Stimulated activated CD8-positive, alpha-beta memory T cell treated with anti-CD3 and anti-CD28 coated beads, Interleukin-4, amount 100 ng/mL, for 48 hours (primary cell): ENCODE measurements around the gene PRF1.
"Not testable (repeated sequence)": the region's sequence is repeated elsewhere in the genome, so short reads cannot be mapped to it uniquely, and the experiment has no call there.

Experiments used
- DNase-seq: peaks from one replicate; pipeline ENCODE4 v3.0.0-alpha.2; 2020

PRF1 gene

GRCh38 chr10:70617798-70618568, 15.4 kb upstream of the PRF1 start:
- DNase-seq: peak; percentile 64

- no peak for DNase-seq
Observed at GRCh38 chr10:70616761-70617160, 14.2 kb upstream of the PRF1 start.

GRCh38 chr10:70615784-70616522, 13.4 kb upstream of the PRF1 start:
- no peak for DNase-seq

GRCh38 chr10:70615211-70615610, 12.7 kb upstream of the PRF1 start:
- DNase-seq: no peak

GRCh38 chr10:70614364-70614763, 11.8 kb upstream of the PRF1 start:
- DNase-seq: not testable (repeated sequence)

GRCh38 chr10:70613941-70614340, 11.4 kb upstream of the PRF1 start:
- no peak for DNase-seq

- no peak for DNase-seq
Observed at GRCh38 chr10:70607936-70608335, 5.4 kb upstream of the PRF1 start.

GRCh38 chr10:70605161-70605560, 2.6 kb upstream of the PRF1 start:
- no peak for DNase-seq

- DNase-seq: no peak
Observed at GRCh38 chr10:70604106-70604505, 1.6 kb upstream of the PRF1 start.

- peak; percentile 72 for DNase-seq
Observed at GRCh38 chr10:70603449-70603801, 884 bp upstream of the PRF1 start.

GRCh38 chr10:70601746-70602145, 795 bp downstream of the PRF1 start:
- no peak for DNase-seq

GRCh38 chr10:70600512-70601395, 1.8 kb downstream of the PRF1 start:
- no peak for DNase-seq

GRCh38 chr10:70599791-70600190, 2.8 kb downstream of the PRF1 start:
- DNase-seq: no peak

GRCh38 chr10:70599319-70599718, 3.2 kb downstream of the PRF1 start:
- no peak for DNase-seq

- DNase-seq: peak; percentile 23
Observed at GRCh38 chr10:70598857-70599295, 3.7 kb downstream of the PRF1 start.

- peak; percentile 14 for DNase-seq
Observed at GRCh38 chr10:70597856-70598815, 4.4 kb downstream of the PRF1 start.

- peak; percentile 20 for DNase-seq
Observed at GRCh38 chr10:70596860-70597809, 5.4 kb downstream of the PRF1 start.

- peak; percentile 22 for DNase-seq
Observed at GRCh38 chr10:70596110-70596798, 6.3 kb downstream of the PRF1 start.

- peak; percentile 19 for DNase-seq
Observed at GRCh38 chr10:70595566-70596016, 7.0 kb downstream of the PRF1 start.

- DNase-seq: peak; percentile 24
Observed at GRCh38 chr10:70594161-70594560, 8.4 kb downstream of the PRF1 start.
